ENCODE data around the gene ZNF652. TPM values are rescaled to one million over a fixed set of nuclear protein-coding genes. Genes with fewer than 3 reads are reported as not detected.

The ZNF652 gene
- 10.9 and 12.8 TPM in 2 replicates for total RNA-seq

- DNase-seq (ENCODE audit: low read depth): no peak
- H3K4me3 ChIP-seq (ENCODE audit: low read depth, low read length): peak within 1 kb of the TSS; percentile 97
- TF ChIP-seq CTCF (conservative IDR thresholded peaks at IDR 0.05; ENCODE audit: low read depth, low read length): no peak
These were observed at the start of gene ZNF652 for GRCh38 chr17:49361902-49362722. TSS of gene ZNF652 (minus strand) at chr17:49362250. CDS start at chr17:49317725, 44,525 bp downstream.

- no peak overlapping the region for H3K4me3 ChIP-seq (ENCODE audit: low read depth, low read length)
- no peak for DNase-seq (ENCODE audit: low read depth)
- TF ChIP-seq CTCF (conservative IDR thresholded peaks at IDR 0.05; ENCODE audit: low read depth, low read length): no peak
These were observed 47.0 kb upstream of the ZNF652 start for GRCh38 chr17:49409066-49409465.

GRCh38 chr17:49407981-49408501 lies 46.0 kb upstream of the ZNF652 start:
- TF ChIP-seq CTCF (conservative IDR thresholded peaks at IDR 0.05; ENCODE audit: low read depth, low read length): peak; percentile 95
- no peak for DNase-seq (ENCODE audit: low read depth)
- H3K4me3 ChIP-seq (ENCODE audit: low read depth, low read length): no peak overlapping the region

- H3K4me3 ChIP-seq (ENCODE audit: low read depth, low read length): no peak overlapping the region
These were observed 45.0 kb upstream of the ZNF652 start for GRCh38 chr17:49407086-49407485.

GRCh38 chr17:49406421-49407061 lies 44.5 kb upstream of the ZNF652 start:
- TF ChIP-seq CTCF (conservative IDR thresholded peaks at IDR 0.05; ENCODE audit: low read depth, low read length): no peak
- no peak for DNase-seq (ENCODE audit: low read depth)
- no peak overlapping the region for H3K4me3 ChIP-seq (ENCODE audit: low read depth, low read length)

More at GRCh38 chr17:49407086-49407485, 45.0 kb upstream of the ZNF652 start:
- TF ChIP-seq CTCF (conservative IDR thresholded peaks at IDR 0.05; ENCODE audit: low read depth, low read length): no peak
- DNase-seq (ENCODE audit: low read depth): no peak

- TF ChIP-seq CTCF (conservative IDR thresholded peaks at IDR 0.05; ENCODE audit: low read depth, low read length): no peak
These were observed 42.9 kb upstream of the ZNF652 start for GRCh38 chr17:49404906-49405305.

More at GRCh38 chr17:49404906-49405305, 42.9 kb upstream of the ZNF652 start:
- H3K4me3 ChIP-seq (ENCODE audit: low read depth, low read length): no peak overlapping the region
- no peak for DNase-seq (ENCODE audit: low read depth)

All from epithelial cell of proximal tubule (primary cell).